Adrenal gland (tissue), 5 donors: ENCODE data around the gene SNX9.

Experiments used
- CTCF ChIP-seq, 6 experiments: fragments of 450-650 bp in 4 of 6; fragments of 200-600 bp in 2 of 6; sonication (generic) in 1 of 6; IDR thresholded peaks; 1 replicate in 5 of 6; 2 replicates in 1 of 6; pipeline versions ENCODE4 v1.5.1 to v1.8.0; 2016 to 2021; ENCODE audit warnings: antibody characterized with exemption in 6 of 6, mild to moderate bottlenecking in 2 of 6, moderate library complexity in 1 of 6
- POLR2A ChIP-seq, 2 donors: fragments of 450-650 bp; IDR thresholded peaks; one replicate each; pipeline ENCODE4 v1.6.1; 2017; ENCODE audit warnings: antibody characterized with exemption in 2 of 2, mild to moderate bottlenecking in 2 of 2, moderate library complexity in 1 of 2
- donor health status: DM: no; HTN: no; CAD: no.

- TF ChIP-seq CTCF (IDR thresholded peaks at IDR 0.05): no peak
- no peak for TF ChIP-seq POLR2A (IDR thresholded peaks at IDR 0.05)
These were observed 7.4 kb downstream of the SNX9 start for GRCh38 chr6:157830354-157831017.
